ENCODE results near the gene CD244.

Gene CD244, protein sequence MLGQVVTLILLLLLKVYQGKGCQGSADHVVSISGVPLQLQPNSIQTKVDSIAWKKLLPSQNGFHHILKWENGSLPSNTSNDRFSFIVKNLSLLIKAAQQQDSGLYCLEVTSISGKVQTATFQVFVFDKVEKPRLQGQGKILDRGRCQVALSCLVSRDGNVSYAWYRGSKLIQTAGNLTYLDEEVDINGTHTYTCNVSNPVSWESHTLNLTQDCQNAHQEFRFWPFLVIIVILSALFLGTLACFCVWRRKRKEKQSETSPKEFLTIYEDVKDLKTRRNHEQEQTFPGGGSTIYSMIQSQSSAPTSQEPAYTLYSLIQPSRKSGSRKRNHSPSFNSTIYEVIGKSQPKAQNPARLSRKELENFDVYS

DNA sequence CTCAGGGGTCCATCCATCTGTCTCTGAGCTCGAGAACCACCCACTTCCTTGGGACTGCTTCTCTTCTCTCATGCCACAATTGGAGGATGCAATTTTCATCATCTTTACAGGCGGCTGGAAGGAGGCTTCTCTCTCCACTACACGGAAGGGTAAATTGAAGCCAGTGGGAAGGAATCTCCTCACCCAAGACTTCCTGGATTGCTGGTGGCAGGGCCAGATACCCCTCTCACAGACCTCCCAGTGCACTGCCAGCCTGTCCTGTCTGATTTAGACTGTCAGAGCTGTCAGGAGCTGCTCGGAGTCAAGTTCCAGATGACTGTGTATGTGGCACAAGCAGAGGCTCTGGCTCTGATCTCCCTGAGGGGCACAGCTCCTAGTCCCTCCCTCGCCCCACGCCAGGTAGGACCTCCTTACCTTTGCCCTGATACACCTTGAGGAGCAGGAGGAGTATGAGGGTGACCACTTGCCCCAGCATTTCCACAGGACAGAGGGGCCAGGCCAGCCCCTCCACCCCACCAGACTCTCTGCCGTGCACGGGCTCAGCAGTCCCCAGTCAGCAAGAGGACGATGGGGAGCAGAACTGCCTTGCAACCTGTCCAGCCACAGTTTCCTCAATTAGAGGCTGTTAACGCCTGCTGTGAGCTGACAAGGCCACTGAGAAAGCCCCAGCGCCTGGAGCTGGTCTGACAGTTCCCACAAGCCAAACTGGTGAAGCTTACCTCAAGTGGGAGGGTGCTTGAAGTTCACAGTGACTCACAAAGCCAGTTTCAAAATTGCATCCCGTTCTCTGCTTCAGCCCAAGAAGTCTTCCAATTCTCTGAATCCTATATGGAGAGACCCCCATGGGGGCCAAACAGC, at the start of gene CD244:
TSS of gene CD244 (minus strand) at position 685 of the 858 bp plus-strand sequence. CDS start at position 475, 210 bp downstream.
- TF ChIP-seq FOXM1 (IDR thresholded peaks at IDR 0.05; ENCODE audit: borderline replicate concordance, low read depth) (no peak), USF1 (IDR thresholded peaks at IDR 0.05) (no peak), CREB1 (IDR thresholded peaks at IDR 0.05; ENCODE audit: low read depth) (no peak), YY1 (IDR thresholded peaks at IDR 0.05; ENCODE audit: low read depth) (no peak)
- TF ChIP-seq, protein P1, sequence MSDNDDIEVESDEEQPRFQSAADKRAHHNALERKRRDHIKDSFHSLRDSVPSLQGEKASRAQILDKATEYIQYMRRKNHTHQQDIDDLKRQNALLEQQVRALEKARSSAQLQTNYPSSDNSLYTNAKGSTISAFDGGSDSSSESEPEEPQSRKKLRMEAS (IDR thresholded peaks at IDR 0.05): no peak

DNA sequence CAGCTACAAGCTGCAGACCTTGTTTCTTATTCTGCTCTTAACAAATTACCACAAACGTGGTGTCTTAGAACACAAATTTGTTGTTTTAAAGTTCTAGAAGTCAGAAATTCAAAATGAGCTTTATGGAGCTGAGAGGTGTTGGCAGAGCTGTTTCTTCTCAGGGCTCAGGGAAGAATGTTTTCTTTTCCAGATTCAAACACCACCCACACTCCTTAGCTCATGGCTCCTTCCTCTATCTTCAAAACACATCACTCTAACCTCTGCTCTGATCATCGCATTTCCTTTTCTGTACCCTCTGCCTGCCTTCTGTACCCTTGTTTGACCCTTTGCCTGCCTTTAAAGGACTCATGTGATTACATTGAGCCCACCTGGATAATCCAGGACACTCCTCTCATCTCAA, 49.2 kb upstream of the CD244 start:
- TF ChIP-seq EP300 (IDR thresholded peaks at IDR 0.05; ENCODE audit: borderline replicate concordance) (no peak), NFIC (IDR thresholded peaks at IDR 0.05) (no peak), RAD21 (IDR thresholded peaks at IDR 0.05; ENCODE audit: low read depth) (no peak), EGR1 (IDR thresholded peaks at IDR 0.05) (no peak)

DNA sequence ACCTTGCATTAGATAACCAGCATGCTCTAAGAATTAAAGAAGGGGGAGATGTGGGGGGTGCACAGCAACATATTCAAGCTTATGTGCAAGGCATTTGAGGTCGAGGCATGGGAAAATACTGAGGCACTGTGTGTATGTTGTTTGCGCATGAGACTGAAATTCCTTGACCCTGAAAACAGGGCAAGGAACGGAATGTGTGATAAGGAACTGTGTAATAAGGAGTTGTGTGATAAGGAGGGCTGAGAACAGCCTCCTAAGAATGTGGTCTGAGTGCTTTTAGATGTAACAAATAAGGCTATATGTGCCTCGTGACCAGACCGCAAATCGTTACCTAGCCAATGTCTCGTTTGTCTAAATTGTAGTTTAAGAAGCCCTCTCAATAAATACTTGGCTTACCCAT, 48.8 kb upstream of the CD244 start:
- TF ChIP-seq RAD21 (IDR thresholded peaks at IDR 0.05; ENCODE audit: low read depth) (no peak), EGR1 (IDR thresholded peaks at IDR 0.05) (no peak), REST (IDR thresholded peaks at IDR 0.05; ENCODE audit: low read depth) (no peak), TAF1 (IDR thresholded peaks at IDR 0.05; ENCODE audit: low read depth) (no peak), TEAD4 (IDR thresholded peaks at IDR 0.05) (no peak), CREB1 (IDR thresholded peaks at IDR 0.05; ENCODE audit: low read depth) (no peak), CEBPB (IDR thresholded peaks at IDR 0.05) (no peak)

GRCh38 chr1:160910170-160910750, 47.6 kb upstream of the CD244 start:
- TF ChIP-seq ZBTB7A (IDR thresholded peaks at IDR 0.05; ENCODE audit: low read depth) (no peak), FOXM1 (IDR thresholded peaks at IDR 0.05; ENCODE audit: borderline replicate concordance, low read depth) (no peak), YY1 (IDR thresholded peaks at IDR 0.05; ENCODE audit: low read depth) (no peak), RAD21 (IDR thresholded peaks at IDR 0.05; ENCODE audit: low read depth) (no peak), EP300 (IDR thresholded peaks at IDR 0.05; ENCODE audit: borderline replicate concordance) (no peak), NFIC (IDR thresholded peaks at IDR 0.05) (no peak), CREB1 (IDR thresholded peaks at IDR 0.05; ENCODE audit: low read depth) (no peak), USF1 (IDR thresholded peaks at IDR 0.05) (no peak), CEBPB (IDR thresholded peaks at IDR 0.05) (no peak), TCF12 (IDR thresholded peaks at IDR 0.05; ENCODE audit: low read depth) (no peak), REST (IDR thresholded peaks at IDR 0.05; ENCODE audit: low read depth) (no peak), TEAD4 (IDR thresholded peaks at IDR 0.05) (no peak), TAF1 (IDR thresholded peaks at IDR 0.05; ENCODE audit: low read depth) (no peak), EGR1 (IDR thresholded peaks at IDR 0.05) (no peak)
- TF ChIP-seq, protein P1 (IDR thresholded peaks at IDR 0.05): no peak

DNA sequence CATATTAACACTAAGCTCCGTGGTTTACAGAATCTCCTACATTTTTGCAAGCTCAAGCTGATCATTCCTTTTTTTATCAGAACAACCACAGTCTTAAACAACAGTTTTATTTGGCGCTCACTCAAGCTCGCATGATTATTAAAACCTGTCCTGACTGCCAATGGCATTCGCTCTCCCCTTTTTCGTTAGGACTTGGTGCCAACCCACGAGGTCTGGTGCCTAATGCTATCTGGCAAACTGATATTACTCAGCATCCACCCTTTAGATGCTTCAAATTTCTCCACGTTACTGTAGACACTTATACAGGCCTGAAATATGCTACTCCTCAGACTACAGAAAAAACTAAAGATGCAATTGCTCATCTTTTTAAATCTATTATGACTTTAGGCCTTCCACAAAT, 45.3 kb upstream of the CD244 start:
- TF ChIP-seq CREB1 (IDR thresholded peaks at IDR 0.05; ENCODE audit: low read depth) (no peak), ZBTB7A (IDR thresholded peaks at IDR 0.05; ENCODE audit: low read depth) (no peak), FOXM1 (IDR thresholded peaks at IDR 0.05; ENCODE audit: borderline replicate concordance, low read depth) (no peak), CEBPB (IDR thresholded peaks at IDR 0.05) (no peak), NFIC (IDR thresholded peaks at IDR 0.05) (no peak), EP300 (IDR thresholded peaks at IDR 0.05; ENCODE audit: borderline replicate concordance) (no peak), TCF12 (IDR thresholded peaks at IDR 0.05; ENCODE audit: low read depth) (no peak)
- TF ChIP-seq, protein P1 (IDR thresholded peaks at IDR 0.05): no peak
